Neuronal stem cell (in vitro differentiated cells): ENCODE results near the gene UGT2B28.
"Not testable (repeated sequence)": the region's sequence is repeated elsewhere in the genome, so short reads cannot be mapped to it uniquely, and the experiment has no call there.

ENCODE experiments used
- DNase-seq: peaks from one replicate; pipeline ENCODE4 v3.0.0-alpha.2; 2013; ENCODE audit warnings: low spot score
- H2AFZ ChIP-seq: one replicate; pipeline ENCODE4 v1.6.1; 2013; ENCODE audit warnings: mild to moderate bottlenecking, low read length, inconsistent platforms
- H2AK5ac ChIP-seq: 2 replicates; pipeline ENCODE4 v1.6.1; 2013; ENCODE audit warnings: low read depth, mild to moderate bottlenecking, inconsistent platforms, low read length, moderate library complexity, mixed read lengths
- H2BK120ac ChIP-seq: 2 replicates; pipeline ENCODE4 v1.6.1; 2013; ENCODE audit warnings: low read depth, mild to moderate bottlenecking, inconsistent platforms, low read length, moderate library complexity, mixed read lengths
- H2BK12ac ChIP-seq: one replicate; pipeline ENCODE4 v1.6.1; 2013; ENCODE audit warnings: low read length, inconsistent platforms
- H2BK15ac ChIP-seq: 2 replicates; pipeline ENCODE4 v1.6.1; 2013; ENCODE audit warnings: mild to moderate bottlenecking, low read length, inconsistent platforms, mixed read lengths
- H2BK5ac ChIP-seq: one replicate; pipeline ENCODE4 v1.6.1; 2013; ENCODE audit warnings: inconsistent platforms, mild to moderate bottlenecking, low read length, moderate library complexity
- H3K14ac ChIP-seq: one replicate; pipeline ENCODE4 v1.6.1; 2013; ENCODE audit warnings: low read length, inconsistent platforms
- H3K18ac ChIP-seq: 2 replicates; pipeline ENCODE4 v1.6.1; 2013; ENCODE audit warnings: low read length, inconsistent platforms
- H3K23ac ChIP-seq: 2 replicates; pipeline ENCODE4 v1.6.1; 2013; ENCODE audit warnings: low read depth, mild to moderate bottlenecking, mixed read lengths, low read length, inconsistent platforms; ENCODE audit not compliant: poor library complexity
- H3K27ac ChIP-seq: replicated peaks from 3 replicates; pipeline ENCODE4 v1.5.1; 2013; ENCODE audit warnings: low read length, inconsistent platforms
- H3K27me3 ChIP-seq, 3 experiments: 2 replicates each; pipeline ENCODE4 v1.6.1; 2013; ENCODE audit warnings: low read length in 3 of 3, mild to moderate bottlenecking in 2 of 3, inconsistent platforms in 1 of 3, low read depth in 1 of 3, mixed read lengths in 1 of 3, moderate library complexity in 1 of 3; ENCODE audit not compliant: control insufficient read depth in 3 of 3, insufficient read depth in 3 of 3
- H3K36me3 ChIP-seq, 2 donors: replicated peaks in 1 of 2; 2 replicates each; pipeline ENCODE4 v1.6.1; 2013; ENCODE audit warnings: low read length in 2 of 2; ENCODE audit not compliant: control insufficient read depth in 2 of 2, insufficient read depth in 2 of 2
- H3K4ac ChIP-seq: 2 replicates; pipeline ENCODE4 v1.6.1; 2013; ENCODE audit warnings: inconsistent platforms, mild to moderate bottlenecking, low read length, moderate library complexity
- H3K4me1 ChIP-seq, 2 donors: 1 replicate in 1 of 2; 2 replicates in 1 of 2; pipeline ENCODE4 v1.6.1; 2013; ENCODE audit warnings: low read length in 2 of 2, low read depth in 1 of 2; ENCODE audit not compliant: control insufficient read depth in 2 of 2, insufficient read depth in 1 of 2
- H3K4me2 ChIP-seq: one replicate; pipeline ENCODE4 v1.6.1; 2013; ENCODE audit warnings: mild to moderate bottlenecking, low read length, inconsistent platforms; ENCODE audit not compliant: insufficient read depth, poor library complexity, severe bottlenecking
- H3K4me3 ChIP-seq, 2 donors: 2 replicates each; pipeline ENCODE4 v1.5.1; 2013; ENCODE audit warnings: low read length in 2 of 2, mild to moderate bottlenecking in 2 of 2, inconsistent platforms in 1 of 2, moderate library complexity in 1 of 2
- H3K79me1 ChIP-seq: one replicate; pipeline ENCODE4 v1.6.1; 2013; ENCODE audit warnings: low read depth, mild to moderate bottlenecking, inconsistent platforms, low read length, moderate library complexity
- H3K9ac ChIP-seq: one replicate; pipeline ENCODE4 v1.6.1; 2013; ENCODE audit warnings: mild to moderate bottlenecking, low read depth, low read length, inconsistent platforms; ENCODE audit not compliant: poor library complexity
- H3K9me3 ChIP-seq, 2 donors: replicated peaks in 1 of 2; 2 replicates each; pipeline versions ENCODE3 to v1.6.1; 2013; ENCODE audit warnings: low read length in 2 of 2, mild to moderate bottlenecking in 2 of 2, inconsistent platforms in 1 of 2, low read depth in 1 of 2, mixed read lengths in 1 of 2, moderate library complexity in 1 of 2; ENCODE audit not compliant: control insufficient read depth in 2 of 2, insufficient read depth in 1 of 2
- H4K8ac ChIP-seq: one replicate; pipeline ENCODE4 v1.6.1; 2013; ENCODE audit warnings: low read depth, mild to moderate bottlenecking, inconsistent platforms, low read length, moderate library complexity
- H4K91ac ChIP-seq: one replicate; pipeline ENCODE4 v1.6.1; 2013; ENCODE audit warnings: low read length, low read depth, mild to moderate bottlenecking, inconsistent platforms; ENCODE audit not compliant: poor library complexity
- WGBS, 2 donors: extraction: QIAGEN DNeasy Blood & Tissue Kit; methylation state at CpG; one replicate each; pipeline ENCODE4 v1.1.7; 2013; ENCODE audit warnings: missing lambda C conversion rate in 2 of 2, mixed read lengths in 1 of 2; ENCODE audit not compliant: insufficient read length in 2 of 2, insufficient replicate concordance in 1 of 2; ENCODE audit errors: extremely low coverage in 2 of 2; 5-methylcytosine and 5-hydroxymethylcytosine counted together

UGT2B28 gene

DNA sequence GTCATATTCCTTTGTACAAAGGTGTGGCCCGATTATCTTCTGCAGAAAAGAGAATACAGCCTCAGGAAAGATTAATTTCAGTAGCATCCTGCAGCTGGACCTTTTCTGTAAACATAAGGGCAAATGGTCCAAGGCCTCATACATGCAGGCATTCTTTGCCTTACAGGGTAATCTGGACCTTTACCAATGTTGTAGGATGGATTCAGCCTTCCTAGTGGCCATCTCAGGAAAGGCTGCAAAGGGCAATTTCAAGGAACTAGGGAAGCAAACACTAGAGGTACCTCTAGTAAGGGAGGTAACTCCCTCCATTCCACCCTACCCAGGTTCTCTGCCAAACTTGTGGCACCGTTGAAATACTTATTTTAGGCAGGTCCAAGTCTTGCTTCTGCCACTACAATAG is 43.0 kb downstream of the UGT2B28 start:
- no peak overlapping the region for H3K4me3 ChIP-seq
- H3K23ac ChIP-seq: no peak overlapping the region
- no peak overlapping the region for H3K27ac ChIP-seq
- no peaks in the 10 kb centered on the region for H3K79me1 ChIP-seq
- no peaks in the 10 kb centered on the region for H3K9me3 ChIP-seq
- H2BK15ac ChIP-seq: no peak overlapping the region
- H2AK5ac ChIP-seq: no peak overlapping the region
- no peak overlapping the region for H2AFZ ChIP-seq
- no peak overlapping the region for H2BK12ac ChIP-seq
- H4K8ac ChIP-seq: no peak overlapping the region
- no peaks in the 10 kb centered on the region for H3K36me3 ChIP-seq
- no peak overlapping the region for H4K91ac ChIP-seq
- no CpG with 5 or more reads among the region's 2 CpGs for WGBS, 2 donors
- H3K4ac ChIP-seq: no peak overlapping the region
- H2BK5ac ChIP-seq: no peak overlapping the region
- no peak overlapping the region for H2BK120ac ChIP-seq
- no peak for DNase-seq
- H3K27me3 ChIP-seq: no peaks in the 10 kb centered on the region
- no peak overlapping the region for H3K9ac ChIP-seq
- H3K4me2 ChIP-seq: no peak overlapping the region
- no peak overlapping the region for H3K14ac ChIP-seq
- no peaks in the 10 kb centered on the region for H3K4me1 ChIP-seq
- no peak overlapping the region for H3K18ac ChIP-seq

DNA sequence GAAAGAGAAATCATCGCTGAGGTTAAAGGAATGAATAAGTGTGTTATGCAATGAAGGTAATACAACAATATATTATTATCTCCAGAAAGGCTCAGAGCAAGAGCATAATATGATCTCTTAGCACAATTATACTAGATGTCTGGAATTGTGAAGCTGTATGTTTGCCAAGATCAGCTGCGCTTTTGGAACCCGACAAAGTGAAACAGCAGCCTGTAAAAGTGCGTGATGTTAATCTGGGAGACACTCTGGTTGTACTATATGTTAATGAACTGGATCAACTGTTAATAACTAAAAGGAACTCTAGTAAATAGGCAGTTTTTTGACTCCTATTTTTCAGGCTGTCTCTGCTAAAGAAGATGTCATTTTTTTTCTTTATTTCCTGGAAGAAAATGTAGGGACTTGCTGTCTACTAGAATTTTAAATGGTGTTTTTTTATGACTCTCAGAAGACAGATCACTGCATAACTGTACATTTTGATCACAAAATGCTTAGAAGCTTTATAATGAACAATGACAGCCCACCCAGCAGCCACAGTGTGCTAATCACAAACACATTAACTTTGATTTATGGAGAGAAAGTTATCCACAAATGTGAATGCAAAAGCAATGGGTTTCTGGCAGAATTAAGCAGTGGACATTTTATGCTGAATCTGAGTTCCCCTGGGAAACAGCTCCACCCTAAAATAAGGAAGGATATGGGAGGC is 50.2 kb downstream of the UGT2B28 start:
- H3K18ac ChIP-seq: no peak overlapping the region
- H2BK5ac ChIP-seq: no peak overlapping the region
- no peak overlapping the region for H4K8ac ChIP-seq
- H3K14ac ChIP-seq: no peak overlapping the region
- H3K4me1 ChIP-seq: no peaks in the 10 kb centered on the region
- no peak overlapping the region for H3K9ac ChIP-seq
- no peak overlapping the region for H3K27ac ChIP-seq
- H2BK12ac ChIP-seq: no peak overlapping the region
- no peak overlapping the region for H2AFZ ChIP-seq
- no peaks in the 10 kb centered on the region for H3K9me3 ChIP-seq
- no peak overlapping the region for H2AK5ac ChIP-seq
- no peak overlapping the region for H3K4me2 ChIP-seq
- no peak overlapping the region for H3K4me3 ChIP-seq
- no peak overlapping the region for H4K91ac ChIP-seq
- no peaks in the 10 kb centered on the region for H3K27me3 ChIP-seq
- no peak overlapping the region for H2BK15ac ChIP-seq
- H2BK120ac ChIP-seq: no peak overlapping the region
- H3K79me1 ChIP-seq: no peaks in the 10 kb centered on the region
- WGBS, 2 donors: no CpG with 5 or more reads among the region's 4 CpGs
- H3K23ac ChIP-seq: no peak overlapping the region
- no peak overlapping the region for H3K4ac ChIP-seq
- no peaks in the 10 kb centered on the region for H3K36me3 ChIP-seq
- DNase-seq: no peak

DNA sequence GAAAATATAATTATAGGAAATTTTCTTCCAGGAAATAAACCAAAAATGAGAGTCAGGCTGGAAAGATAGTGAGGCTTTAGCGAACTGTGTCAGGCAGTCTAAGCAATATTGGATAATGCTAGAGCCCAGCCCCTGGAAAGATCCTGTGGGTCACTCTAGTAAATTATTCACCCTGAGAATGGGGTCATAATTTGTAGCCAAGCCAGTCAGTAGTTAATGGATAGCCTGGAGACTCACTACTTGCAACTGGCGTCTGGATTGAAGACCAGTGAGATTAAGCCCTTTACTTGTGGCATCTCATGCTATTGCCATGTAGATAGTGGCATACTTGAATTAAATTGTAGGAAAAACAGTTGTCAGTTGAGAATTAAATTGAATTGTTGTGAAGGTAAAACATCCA is 51.0 kb downstream of the UGT2B28 start:
- not testable (repeated sequence) for H2AFZ ChIP-seq, H3K9ac ChIP-seq, H3K4me3 ChIP-seq, H3K18ac ChIP-seq, H3K14ac ChIP-seq, H3K27ac ChIP-seq, H2BK120ac ChIP-seq, H2BK5ac ChIP-seq, H4K8ac ChIP-seq, H2BK15ac ChIP-seq, H3K23ac ChIP-seq, H3K79me1 ChIP-seq, DNase-seq, H3K4me1 ChIP-seq, H4K91ac ChIP-seq, H3K36me3 ChIP-seq, H2AK5ac ChIP-seq, H3K4ac ChIP-seq, H2BK12ac ChIP-seq, H3K27me3 ChIP-seq, H3K9me3 ChIP-seq, H3K4me2 ChIP-seq
- no CpG with 5 or more reads among the region's 2 CpGs for WGBS, 2 donors

DNA sequence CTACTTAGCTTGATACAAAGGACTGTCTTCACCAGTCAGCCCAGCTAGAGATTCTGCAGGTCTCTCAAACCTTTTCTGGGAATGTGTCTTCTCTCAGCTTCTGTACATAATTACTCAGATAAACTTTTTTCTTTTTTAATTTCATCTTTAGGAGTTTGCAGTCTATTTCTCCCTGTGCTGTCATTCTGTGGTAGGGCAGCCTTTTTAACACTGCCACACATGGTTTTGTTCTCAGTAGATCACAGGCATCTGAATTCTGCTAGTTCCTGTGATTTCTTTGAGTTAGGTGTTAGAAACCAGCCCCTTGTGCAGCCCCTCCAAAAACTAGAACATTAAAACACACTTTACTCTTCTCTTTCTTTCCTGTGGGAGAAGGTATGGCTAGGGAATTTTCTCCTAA is 55.2 kb downstream of the UGT2B28 start:
- H2BK120ac ChIP-seq, H3K14ac ChIP-seq, H2BK12ac ChIP-seq, H4K91ac ChIP-seq, H3K27me3 ChIP-seq, H3K9ac ChIP-seq, H3K4me1 ChIP-seq, H3K36me3 ChIP-seq, H2AFZ ChIP-seq, H2AK5ac ChIP-seq, H2BK5ac ChIP-seq, H3K4me2 ChIP-seq, H3K9me3 ChIP-seq, H3K18ac ChIP-seq, H3K4me3 ChIP-seq, H4K8ac ChIP-seq, H3K79me1 ChIP-seq, H3K4ac ChIP-seq, DNase-seq, H3K27ac ChIP-seq, H2BK15ac ChIP-seq, H3K23ac ChIP-seq: not testable (repeated sequence)
